Liver (tissue), 9 donors: Measurements from ENCODE around the gene SIK3. TPM values are rescaled to one million over a fixed set of nuclear protein-coding genes. Genes with fewer than 3 reads are reported as not detected.
A peak's percentile ranks its signal among the peaks of the same experiment; 100 is the strongest.

Experiments used
- DNase-seq: peaks from one replicate; pipeline ENCODE4 v3.0.0-alpha.2; 2017; ENCODE audit warnings: low spot score
- H3K27ac ChIP-seq, 2 donors: one replicate each; pipeline ENCODE4 v1.7.0; 2013; ENCODE audit warnings: inconsistent platforms in 2 of 2, low read length in 2 of 2, control low read depth in 1 of 2, low read depth in 1 of 2, mild to moderate bottlenecking in 1 of 2
- H3K27me3 ChIP-seq, 4 donors: one replicate each; pipeline versions ENCODE4 v1.6.1 to v1.7.0; 2013; ENCODE audit warnings: low read length in 3 of 4, inconsistent platforms in 1 of 4, mild to moderate bottlenecking in 1 of 4, moderate library complexity in 1 of 4; ENCODE audit not compliant: control insufficient read depth in 4 of 4, insufficient read depth in 4 of 4
- H3K36me3 ChIP-seq, 4 donors: one replicate each; pipeline versions ENCODE4 v1.6.1 to v1.7.0; 2013; ENCODE audit warnings: low read length in 3 of 4, mild to moderate bottlenecking in 3 of 4, low read depth in 1 of 4, moderate library complexity in 1 of 4; ENCODE audit not compliant: control insufficient read depth in 4 of 4, insufficient read depth in 3 of 4
- H3K4me1 ChIP-seq, 4 donors: one replicate each; pipeline versions ENCODE4 v1.6.1 to v1.7.0; 2013; ENCODE audit warnings: low read length in 3 of 4, mild to moderate bottlenecking in 3 of 4, moderate library complexity in 1 of 4; ENCODE audit not compliant: control insufficient read depth in 4 of 4, insufficient read depth in 4 of 4
- H3K4me3 ChIP-seq, 3 donors: one replicate each; pipeline versions ENCODE4 v1.6.1 to v1.7.0; 2013; ENCODE audit warnings: low read length in 3 of 3, control low read depth in 1 of 3, low read depth in 1 of 3, mild to moderate bottlenecking in 1 of 3
- H3K9ac ChIP-seq, 2 donors: one replicate each; pipeline ENCODE4 v1.7.0; 2013; ENCODE audit warnings: low read length in 2 of 2, mild to moderate bottlenecking in 2 of 2, moderate library complexity in 2 of 2, control low read depth in 1 of 2, low read depth in 1 of 2
- H3K9me3 ChIP-seq, 4 donors: one replicate each; pipeline versions ENCODE4 v1.6.1 to v1.7.0; 2013; ENCODE audit warnings: low read length in 3 of 4; ENCODE audit not compliant: control insufficient read depth in 4 of 4
- EGR1 ChIP-seq, 2 donors: IDR thresholded peaks; 2 replicates each; pipeline ENCODE4 v1.6.1; 2016 to 2018; ENCODE audit warnings: antibody characterized with exemption in 2 of 2, low read depth in 2 of 2
- FOXA1 ChIP-seq: IDR thresholded peaks from 2 replicates; pipeline ENCODE4 v1.6.1; 2016; ENCODE audit warnings: antibody characterized with exemption
- FOXA2 ChIP-seq: IDR thresholded peaks from 2 replicates; pipeline ENCODE4 v1.6.1; 2016; ENCODE audit warnings: antibody characterized with exemption
- HNF4A ChIP-seq, 2 donors: conservative IDR thresholded peaks; 2 replicates each; pipeline ENCODE4 v1.6.1; 2016; ENCODE audit warnings: antibody characterized with exemption in 2 of 2, mild to moderate bottlenecking in 2 of 2
- HNF4G ChIP-seq: IDR thresholded peaks from 2 replicates; pipeline ENCODE4 v1.6.1; 2016; ENCODE audit warnings: antibody characterized with exemption
- NR2F2 ChIP-seq: IDR thresholded peaks from 2 replicates; pipeline ENCODE4 v1.6.1; 2016; ENCODE audit warnings: antibody characterized with exemption
- RXRA ChIP-seq, 2 donors: IDR thresholded peaks; 2 replicates each; pipeline ENCODE4 v1.6.1; 2017 to 2018; ENCODE audit warnings: antibody characterized with exemption in 2 of 2, mild to moderate bottlenecking in 1 of 2
- YY1 ChIP-seq: IDR thresholded peaks from 2 replicates; pipeline ENCODE4 v1.6.1; 2016; ENCODE audit warnings: antibody characterized with exemption, mild to moderate bottlenecking
- WGBS: extraction: QIAGEN DNeasy Blood & Tissue Kit; methylation state at CpG from one replicate; pipeline ENCODE4 v1.1.7; 2013; 5-methylcytosine and 5-hydroxymethylcytosine counted together
- polyA plus RNA-seq, 2 donors: library from polyadenylated mRNA; stranded (reverse) in 1 of 2; unstranded in 1 of 2; fragments of 200-250 nt in 1 of 2; fragments of >200 nt in 1 of 2; fragmentation: Nextera tagmentation in 1 of 2; extraction: Ambion mirVana in 1 of 2; gene quantifications; one replicate each; pipeline versions ENCODE4 v1.2.1 to v1.2.3, GENCODE V29; 2013 to 2015
- total RNA-seq, 2 donors: library from RNA; depleted of rRNA; stranded (reverse); fragments of >200 nt; gene quantifications; one replicate each; pipeline ENCODE4 v1.2.3, GENCODE V29; 2014
- TF ChIP-seq, protein P1 (sequence below): IDR thresholded peaks from 2 replicates; pipeline ENCODE4 v1.6.1; 2016; ENCODE audit warnings: antibody characterized with exemption
- TF ChIP-seq, protein P2 (sequence below): IDR thresholded peaks from 2 replicates; pipeline ENCODE4 v1.6.1; 2016; ENCODE audit warnings: antibody characterized with exemption
- TF ChIP-seq, protein P3 (sequence below): fragments of 150-350 bp; IDR thresholded peaks from 2 replicates; pipeline ENCODE4 v1.5.1; 2017; ENCODE audit warnings: improper control_type of control experiment, low read depth, low read length; ENCODE audit not compliant: missing input control
- TF ChIP-seq, protein P4 (sequence below): IDR thresholded peaks from 2 replicates; pipeline ENCODE4 v1.6.1; 2016; ENCODE audit warnings: antibody characterized with exemption, mild to moderate bottlenecking
- donor health status: healthy.
- donor health status: healthy.
- donor health status: healthy.
- donor health status: healthy.
- donor health status: healthy.

The SIK3 gene
- total and polyA plus RNA-seq, 4 donors: 6.9 to 52.4 (median 14.4) TPM

DNA sequence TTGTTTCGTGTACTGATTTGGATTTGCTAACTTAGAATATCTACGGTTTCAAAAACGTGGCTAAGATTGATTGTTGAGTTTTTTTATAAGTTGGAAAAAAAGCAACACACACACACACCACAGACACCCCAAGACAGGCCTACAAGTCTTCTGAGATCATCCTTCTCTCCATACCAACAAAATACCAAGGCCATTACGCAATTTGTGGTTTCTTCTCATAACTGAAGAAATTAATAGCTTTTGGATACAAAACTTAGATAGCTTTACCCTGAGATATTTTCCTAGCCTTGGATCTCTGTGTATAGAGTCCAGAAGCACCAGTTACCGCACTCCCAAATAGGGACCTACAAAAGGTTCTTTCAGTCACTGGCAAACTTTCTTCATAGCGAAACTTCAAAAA lies 113.6 kb downstream of the SIK3 start (continued):
- TF ChIP-seq, protein P1, sequence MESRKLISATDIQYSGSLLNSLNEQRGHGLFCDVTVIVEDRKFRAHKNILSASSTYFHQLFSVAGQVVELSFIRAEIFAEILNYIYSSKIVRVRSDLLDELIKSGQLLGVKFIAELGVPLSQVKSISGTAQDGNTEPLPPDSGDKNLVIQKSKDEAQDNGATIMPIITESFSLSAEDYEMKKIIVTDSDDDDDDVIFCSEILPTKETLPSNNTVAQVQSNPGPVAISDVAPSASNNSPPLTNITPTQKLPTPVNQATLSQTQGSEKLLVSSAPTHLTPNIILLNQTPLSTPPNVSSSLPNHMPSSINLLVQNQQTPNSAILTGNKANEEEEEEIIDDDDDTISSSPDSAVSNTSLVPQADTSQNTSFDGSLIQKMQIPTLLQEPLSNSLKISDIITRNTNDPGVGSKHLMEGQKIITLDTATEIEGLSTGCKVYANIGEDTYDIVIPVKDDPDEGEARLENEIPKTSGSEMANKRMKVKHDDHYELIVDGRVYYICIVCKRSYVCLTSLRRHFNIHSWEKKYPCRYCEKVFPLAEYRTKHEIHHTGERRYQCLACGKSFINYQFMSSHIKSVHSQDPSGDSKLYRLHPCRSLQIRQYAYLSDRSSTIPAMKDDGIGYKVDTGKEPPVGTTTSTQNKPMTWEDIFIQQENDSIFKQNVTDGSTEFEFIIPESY: no peak
- TF ChIP-seq RXRA (IDR thresholded peaks at IDR 0.05): no peak
- no peak for TF ChIP-seq FOXA1

DNA sequence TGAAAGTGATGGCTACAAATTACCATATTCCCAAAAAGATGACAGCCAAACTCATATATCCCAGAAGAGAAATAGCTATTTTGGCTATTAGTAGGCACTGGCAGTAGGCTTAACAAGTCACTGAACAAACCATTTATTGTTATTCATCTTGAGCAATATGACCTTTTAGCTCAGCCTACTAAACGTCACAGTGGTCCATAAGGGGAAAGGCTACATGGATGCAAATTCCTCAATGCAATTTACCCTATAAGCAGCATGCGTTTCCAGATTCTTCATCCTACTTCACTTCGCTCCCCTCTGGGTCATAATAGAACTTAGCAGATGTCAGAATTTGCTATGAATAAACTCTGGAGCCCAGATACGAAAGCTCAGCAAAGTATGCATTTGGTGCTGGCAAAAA lies 114.0 kb downstream of the SIK3 start:
- Histone ChIP-seq H3K4me3 (no peak overlapping the region), H3K9ac (no peak overlapping the region), H3K9me3 (no peaks in the 10 kb centered on the region), H3K27ac (no peak overlapping the region), H3K36me3 (no peaks in the 10 kb centered on the region), H3K4me1 (peaks cover 3 to 27% (median 25%) of the 10 kb centered on the region in 4 donors), H3K27me3 (no peaks in the 10 kb centered on the region)
- TF ChIP-seq HNF4A (conservative IDR thresholded peaks at IDR 0.05): peak in 1 of 2 donors; percentile 11
- TF ChIP-seq YY1: no peak
- no peak for DNase-seq
- 73% methylated on average over 4 of the region's 4 CpGs for WGBS

DNA sequence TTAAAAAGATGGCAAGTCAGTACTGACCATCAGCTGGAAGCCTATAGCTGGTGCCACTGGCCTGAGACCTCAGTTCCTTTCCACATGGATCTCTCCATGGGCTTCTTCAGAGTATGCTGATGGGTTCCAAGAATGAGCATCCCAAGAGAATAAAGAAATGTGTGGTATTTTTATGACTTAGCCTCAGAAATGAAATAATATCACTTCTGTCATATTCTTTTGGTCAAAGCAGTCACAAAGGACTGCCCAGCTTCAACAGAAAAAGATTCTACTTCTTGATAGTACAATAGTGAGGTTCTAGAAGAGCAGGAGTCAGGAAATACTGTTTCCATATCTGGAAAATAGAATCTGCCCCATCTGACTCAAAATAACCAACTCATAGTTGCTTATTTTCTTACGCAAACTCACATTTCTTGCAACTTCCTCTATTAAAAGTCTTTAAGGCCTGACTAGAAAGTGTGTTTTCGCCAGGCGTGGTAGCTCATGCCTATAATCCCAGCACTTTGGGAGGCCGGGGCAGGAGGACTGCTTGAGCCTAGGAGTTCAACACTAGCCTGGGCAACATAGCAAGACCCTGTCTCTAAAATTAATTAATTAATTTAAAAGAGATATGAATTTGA lies 116.9 kb downstream of the SIK3 start:
- H3K4me3 ChIP-seq: no peak overlapping the region
- peak overlapping the region; percentile 13 to 37 for H3K27ac ChIP-seq

More for the DNA sequence above, 116.9 kb downstream of the SIK3 start:
- TF ChIP-seq YY1 (no peak), FOXA2 (no peak), EGR1 (IDR thresholded peaks at IDR 0.05; ENCODE audit: low read depth in 2 of 2) (no peak), NR2F2 (no peak), HNF4G (no peak), HNF4A (conservative IDR thresholded peaks at IDR 0.05) (no peak)
- TF ChIP-seq, protein P2, sequence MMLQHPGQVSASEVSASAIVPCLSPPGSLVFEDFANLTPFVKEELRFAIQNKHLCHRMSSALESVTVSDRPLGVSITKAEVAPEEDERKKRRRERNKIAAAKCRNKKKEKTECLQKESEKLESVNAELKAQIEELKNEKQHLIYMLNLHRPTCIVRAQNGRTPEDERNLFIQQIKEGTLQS: no peak
- TF ChIP-seq, protein P3, sequence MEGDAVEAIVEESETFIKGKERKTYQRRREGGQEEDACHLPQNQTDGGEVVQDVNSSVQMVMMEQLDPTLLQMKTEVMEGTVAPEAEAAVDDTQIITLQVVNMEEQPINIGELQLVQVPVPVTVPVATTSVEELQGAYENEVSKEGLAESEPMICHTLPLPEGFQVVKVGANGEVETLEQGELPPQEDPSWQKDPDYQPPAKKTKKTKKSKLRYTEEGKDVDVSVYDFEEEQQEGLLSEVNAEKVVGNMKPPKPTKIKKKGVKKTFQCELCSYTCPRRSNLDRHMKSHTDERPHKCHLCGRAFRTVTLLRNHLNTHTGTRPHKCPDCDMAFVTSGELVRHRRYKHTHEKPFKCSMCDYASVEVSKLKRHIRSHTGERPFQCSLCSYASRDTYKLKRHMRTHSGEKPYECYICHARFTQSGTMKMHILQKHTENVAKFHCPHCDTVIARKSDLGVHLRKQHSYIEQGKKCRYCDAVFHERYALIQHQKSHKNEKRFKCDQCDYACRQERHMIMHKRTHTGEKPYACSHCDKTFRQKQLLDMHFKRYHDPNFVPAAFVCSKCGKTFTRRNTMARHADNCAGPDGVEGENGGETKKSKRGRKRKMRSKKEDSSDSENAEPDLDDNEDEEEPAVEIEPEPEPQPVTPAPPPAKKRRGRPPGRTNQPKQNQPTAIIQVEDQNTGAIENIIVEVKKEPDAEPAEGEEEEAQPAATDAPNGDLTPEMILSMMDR: no peak
- TF ChIP-seq, protein P1: no peak
- TF ChIP-seq, protein P4, sequence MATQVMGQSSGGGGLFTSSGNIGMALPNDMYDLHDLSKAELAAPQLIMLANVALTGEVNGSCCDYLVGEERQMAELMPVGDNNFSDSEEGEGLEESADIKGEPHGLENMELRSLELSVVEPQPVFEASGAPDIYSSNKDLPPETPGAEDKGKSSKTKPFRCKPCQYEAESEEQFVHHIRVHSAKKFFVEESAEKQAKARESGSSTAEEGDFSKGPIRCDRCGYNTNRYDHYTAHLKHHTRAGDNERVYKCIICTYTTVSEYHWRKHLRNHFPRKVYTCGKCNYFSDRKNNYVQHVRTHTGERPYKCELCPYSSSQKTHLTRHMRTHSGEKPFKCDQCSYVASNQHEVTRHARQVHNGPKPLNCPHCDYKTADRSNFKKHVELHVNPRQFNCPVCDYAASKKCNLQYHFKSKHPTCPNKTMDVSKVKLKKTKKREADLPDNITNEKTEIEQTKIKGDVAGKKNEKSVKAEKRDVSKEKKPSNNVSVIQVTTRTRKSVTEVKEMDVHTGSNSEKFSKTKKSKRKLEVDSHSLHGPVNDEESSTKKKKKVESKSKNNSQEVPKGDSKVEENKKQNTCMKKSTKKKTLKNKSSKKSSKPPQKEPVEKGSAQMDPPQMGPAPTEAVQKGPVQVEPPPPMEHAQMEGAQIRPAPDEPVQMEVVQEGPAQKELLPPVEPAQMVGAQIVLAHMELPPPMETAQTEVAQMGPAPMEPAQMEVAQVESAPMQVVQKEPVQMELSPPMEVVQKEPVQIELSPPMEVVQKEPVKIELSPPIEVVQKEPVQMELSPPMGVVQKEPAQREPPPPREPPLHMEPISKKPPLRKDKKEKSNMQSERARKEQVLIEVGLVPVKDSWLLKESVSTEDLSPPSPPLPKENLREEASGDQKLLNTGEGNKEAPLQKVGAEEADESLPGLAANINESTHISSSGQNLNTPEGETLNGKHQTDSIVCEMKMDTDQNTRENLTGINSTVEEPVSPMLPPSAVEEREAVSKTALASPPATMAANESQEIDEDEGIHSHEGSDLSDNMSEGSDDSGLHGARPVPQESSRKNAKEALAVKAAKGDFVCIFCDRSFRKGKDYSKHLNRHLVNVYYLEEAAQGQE: no peak
- Histone ChIP-seq H3K9ac (no peak overlapping the region), H3K27me3 (no peaks in the 10 kb centered on the region), H3K9me3 (no peaks in the 10 kb centered on the region), H3K4me1 (peaks cover 6 to 13% (median 8%) of the 10 kb centered on the region in 4 donors), H3K36me3 (no peaks in the 10 kb centered on the region)
- DNase-seq: no peak
- WGBS: 90% methylated on average over 4 of the region's 4 CpGs
